Measurements from ENCODE around the gene RTRAF. TPM values are rescaled to one million over a fixed set of nuclear protein-coding genes. Genes with fewer than 3 reads are reported as not detected.

RTRAF gene
- total RNA-seq, 1 experiment from 2014 or later, result 190 TPM

GRCh38 chr14:52055167-52055566 lies 65.8 kb downstream of the RTRAF start:
- Histone ChIP-seq H3K4me2 (ENCODE audit: low read length) (no peak overlapping the region), H3K27me3 (ENCODE audit: insufficient read depth, low read length) (no peaks in the 10 kb centered on the region), H4K20me1 (ENCODE audit: insufficient read depth) (no peaks in the 10 kb centered on the region), H3K79me2 (ENCODE audit: insufficient read depth, low read length) (no peaks in the 10 kb centered on the region), H3K4me3 (replicated peaks in 1 of 2; ENCODE audit: low read depth in 1 of 2, low read length in 2 of 2) (no peak overlapping the region), H3K27ac (ENCODE audit: low read depth, low read length) (no peak overlapping the region), H3K4me1 (ENCODE audit: control insufficient read depth in 1 of 2, insufficient read depth in 2 of 2, low read length in 2 of 2) (no peaks in the 10 kb centered on the region), H3K36me3 (ENCODE audit: control insufficient read depth in 1 of 2, insufficient read depth in 2 of 2, low read length in 2 of 2) (no peaks in the 10 kb centered on the region), H2AFZ (ENCODE audit: low read depth, low read length, poor library complexity, severe bottlenecking) (no peak overlapping the region), H3K9me3 (ENCODE audit: control insufficient read depth in 1 of 2, insufficient read depth in 1 of 2, low read depth in 1 of 2, low read length in 2 of 2) (no peaks in the 10 kb centered on the region), H3K9me2 (ENCODE audit: insufficient read depth) (no peaks in the 10 kb centered on the region), H3K9ac (ENCODE audit: low read length) (no peak overlapping the region)
- DNase-seq (ENCODE audit: low read depth, low spot score), result no peak
- ChIA-PET POLR2A (no interaction called here), RAD21 (ENCODE audit: low non-redundant PET in 1 of 2, low total read pairs in 2 of 2, uncharacterized antibody in 2 of 2, unreplicated experiment in 2 of 2) (no interaction called here), CTCF (no interaction called here)
- no TSS peak for BruUV-seq (replicated peaks)
- intact Hi-C loops (cut with micrococcal nuclease), result no loop called here
- ATAC-seq, result no peak
- TF ChIP-seq TCF7L2 (IDR thresholded peaks at IDR 0.05; ENCODE audit: borderline replicate concordance, extremely low read depth, insufficient read depth, insufficient read length), result no peak
- TF ChIP-seq ATF3 (IDR thresholded peaks at IDR 0.05), result no peak
- TF ChIP-seq ELF1 (IDR thresholded peaks at IDR 0.05; ENCODE audit: borderline replicate concordance, low read depth), result no peak
- TF ChIP-seq ZNF274 (IDR thresholded peaks at IDR 0.05; ENCODE audit: low read depth, low read length), result no peak
- no peak for TF ChIP-seq YY1 (IDR thresholded peaks at IDR 0.05; ENCODE audit: extremely low read depth, insufficient replicate concordance, low read depth, low read length)
- TF ChIP-seq SIN3A (IDR thresholded peaks at IDR 0.05; ENCODE audit: low read depth), result no peak
- TF ChIP-seq CEBPB (IDR thresholded peaks at IDR 0.05; ENCODE audit: low read depth), result no peak
- TF ChIP-seq MAX (IDR thresholded peaks at IDR 0.05), result no peak
- TF ChIP-seq FOSL1 (IDR thresholded peaks at IDR 0.05; ENCODE audit: low read depth), result no peak
- no peak for TF ChIP-seq CTCF (IDR thresholded peaks at IDR 0.05 in 2 of 3, conservative IDR thresholded peaks at IDR 0.05 in 1 of 3; ENCODE audit: borderline replicate concordance in 1 of 3, insufficient read depth in 1 of 3, low read depth in 2 of 3, low read length in 2 of 3)
- TF ChIP-seq ZFX (IDR thresholded peaks at IDR 0.05), result no peak
- no peak for TF ChIP-seq EZH2phosphoT487 (IDR thresholded peaks at IDR 0.05; ENCODE audit: borderline replicate concordance)
- TF ChIP-seq REST (IDR thresholded peaks at IDR 0.05; ENCODE audit: low read depth), result no peak
- TF ChIP-seq SP1 (IDR thresholded peaks at IDR 0.05; ENCODE audit: low read depth), result no peak
- TF ChIP-seq ZBTB33 (IDR thresholded peaks at IDR 0.05; ENCODE audit: extremely low read depth, insufficient replicate concordance, low read length), result no peak
- TF ChIP-seq RAD21 (IDR thresholded peaks at IDR 0.05; ENCODE audit: low read depth), result no peak
- no peak for TF ChIP-seq EGR1 (IDR thresholded peaks at IDR 0.05; ENCODE audit: low read depth)

Measured in HCT116 (cell line).